Brain microvascular endothelial cell (primary cell): Measurements from ENCODE around the gene POLR1H.
A peak's percentile ranks its signal among the peaks of the same experiment; 100 is the strongest.
"Not testable (repeated sequence)": the region's sequence is repeated elsewhere in the genome, so short reads cannot be mapped to it uniquely, and the experiment has no call there.

ENCODE experiments used
- DNase-seq: peaks from one replicate; pipeline ENCODE4 v3.0.0-alpha.2; 2020
- H3K27ac ChIP-seq: fragments of 250-450 bp; sonication (Bioruptor Pico); 2 replicates; pipeline ENCODE4 v1.5.1; 2020; ENCODE audit warnings: mild to moderate bottlenecking, moderate library complexity
- H3K27me3 ChIP-seq: fragments of 250-450 bp; sonication (Bioruptor Pico); replicated peaks from 2 replicates; pipeline ENCODE4 v1.5.1; 2020; ENCODE audit warnings: mild to moderate bottlenecking
- H3K36me3 ChIP-seq: fragments of 250-450 bp; sonication (Bioruptor Pico); replicated peaks from 2 replicates; pipeline ENCODE4 v1.5.1; 2020; ENCODE audit warnings: mild to moderate bottlenecking
- H3K4me3 ChIP-seq: 2 replicates; pipeline ENCODE4 v1.5.1; 2011; ENCODE audit warnings: low read depth, mild to moderate bottlenecking, control low read depth, low read length, moderate library complexity
- CTCF ChIP-seq: IDR thresholded peaks from 2 replicates; pipeline ENCODE4 v1.5.1; 2011; ENCODE audit warnings: low read depth, mild to moderate bottlenecking, moderate library complexity, low read length, control low read depth, inconsistent platforms; ENCODE audit errors: missing control alignments
- in situ Hi-C: cut with HindIII; loops from 2 replicates; pipeline ENCODE4 v1.10.0; 2017; ENCODE audit warnings: low sequenced_read_pairs, low pct_ligation_motif_present

POLR1H gene

GRCh38 chr6:30025186-30025585, 35.9 kb upstream of the POLR1H start:
- no peak for DNase-seq
- in situ Hi-C loops: no loop called here
- Histone ChIP-seq H3K27ac (no peak overlapping the region), H3K36me3 (no peaks in the 10 kb centered on the region), H3K27me3 (no peaks in the 10 kb centered on the region), H3K4me3 (no peak overlapping the region)
- no peak for TF ChIP-seq CTCF

DNA sequence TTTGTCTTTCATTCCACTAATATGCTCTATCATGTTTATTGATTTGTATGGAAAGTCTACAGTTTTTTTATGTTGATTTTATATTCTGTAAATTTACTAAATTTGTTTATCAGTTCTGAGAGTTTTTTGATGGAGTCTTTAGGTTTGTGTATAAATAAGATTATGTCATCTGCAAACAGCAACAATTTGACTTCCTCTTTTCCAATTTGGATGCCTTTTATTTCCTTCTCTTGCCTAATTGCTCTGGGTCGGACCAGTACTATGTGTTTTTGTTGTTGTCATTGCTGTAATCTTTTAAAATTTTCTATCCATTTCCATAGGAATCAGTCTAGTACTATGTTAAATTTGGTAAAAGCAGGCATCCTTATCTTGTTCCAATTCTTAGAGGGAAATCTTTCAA, 31.5 kb upstream of the POLR1H start:
- Histone ChIP-seq H3K27ac (no peak overlapping the region), H3K27me3 (no peaks in the 10 kb centered on the region), H3K4me3 (no peak overlapping the region), H3K36me3 (no peaks in the 10 kb centered on the region)
- in situ Hi-C loops: no loop called here
- no peak for TF ChIP-seq CTCF
- no peak for DNase-seq

DNA sequence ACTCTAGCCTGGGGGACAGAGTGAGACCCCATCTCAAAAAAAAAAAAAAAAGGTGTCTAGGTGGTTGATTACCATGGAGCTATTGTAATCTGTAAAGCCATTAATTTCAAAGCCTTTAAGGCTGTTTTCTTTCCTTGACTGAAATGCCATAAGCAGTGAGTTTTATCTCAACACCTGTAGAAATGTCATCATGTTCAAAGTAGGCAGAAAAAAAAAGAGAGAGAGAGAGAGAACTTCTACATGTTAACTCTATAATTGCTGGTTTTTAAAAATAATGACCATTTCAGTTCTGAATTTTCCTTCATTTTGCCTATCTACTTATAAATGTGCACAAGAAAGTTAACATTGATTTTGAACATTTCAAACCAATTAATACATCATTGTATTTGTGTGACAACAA, 29.7 kb upstream of the POLR1H start:
- no peak for TF ChIP-seq CTCF
- Histone ChIP-seq H3K36me3 (no peaks in the 10 kb centered on the region), H3K27ac (no peak overlapping the region), H3K27me3 (no peaks in the 10 kb centered on the region), H3K4me3 (no peak overlapping the region)
- no peak for DNase-seq
- in situ Hi-C loops: no loop called here

- H3K4me3 ChIP-seq, H3K27me3 ChIP-seq, DNase-seq, in situ Hi-C loops, H3K27ac ChIP-seq, H3K36me3 ChIP-seq: not testable (repeated sequence)
Observed at GRCh38 chr6:30033440-30033839, 27.6 kb upstream of the POLR1H start.

DNA sequence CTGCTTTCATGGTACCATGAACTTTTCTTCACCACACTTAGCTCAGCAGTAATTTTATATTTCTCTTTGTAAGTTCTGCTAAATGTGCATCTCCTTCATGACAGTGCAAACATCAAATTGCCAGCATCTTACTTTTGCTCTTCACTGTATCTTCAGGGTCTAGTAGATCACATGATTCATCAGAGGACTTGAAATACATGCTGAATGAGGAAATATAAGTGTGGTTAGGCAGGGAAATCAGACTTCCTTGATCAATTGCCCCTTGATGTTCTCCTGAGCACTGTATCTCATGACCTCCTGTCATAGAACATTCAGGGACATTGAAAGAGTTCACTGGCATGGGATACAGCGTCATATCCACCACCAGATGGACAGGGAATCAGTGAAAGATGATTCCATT, 25.3 kb upstream of the POLR1H start:
- H3K36me3 ChIP-seq: no peaks in the 10 kb centered on the region
- H3K27ac ChIP-seq: no peak overlapping the region
- TF ChIP-seq CTCF: no peak
- no peak for DNase-seq
- no peak overlapping the region for H3K4me3 ChIP-seq
- in situ Hi-C loops: no loop called here
- H3K27me3 ChIP-seq: no peaks in the 10 kb centered on the region

DNA sequence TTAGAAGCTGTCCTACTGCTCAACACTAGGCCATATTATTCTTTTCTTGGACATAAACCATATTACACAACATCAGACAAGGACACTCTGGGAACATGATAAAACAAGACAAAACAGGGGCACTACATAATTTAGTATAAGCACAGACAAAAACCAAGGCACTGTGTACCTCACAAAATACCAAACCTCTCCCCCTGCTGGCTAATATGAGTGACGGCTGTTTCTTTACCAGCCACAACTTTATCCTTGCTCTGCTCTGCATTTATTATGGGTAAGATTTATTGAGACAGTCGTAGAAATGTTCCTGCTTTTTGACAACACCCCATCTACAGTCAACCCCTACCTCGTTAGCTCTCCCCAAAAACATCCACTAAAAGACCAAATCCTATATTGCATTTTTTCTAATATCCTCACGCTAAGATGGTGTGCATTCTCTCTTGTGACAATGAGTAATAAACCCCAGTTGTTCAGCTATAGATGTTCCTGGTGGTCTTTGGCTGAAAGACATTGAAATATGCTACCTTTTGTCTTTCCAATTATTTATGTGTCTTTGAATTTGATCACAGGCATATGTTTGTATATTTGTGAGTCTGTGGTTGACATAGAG, 23.8 kb upstream of the POLR1H start:
- peak; percentile 18 for DNase-seq
- peak; percentile 72 for TF ChIP-seq CTCF

More for the DNA sequence above, 23.8 kb upstream of the POLR1H start:
- H3K27ac ChIP-seq: no peak overlapping the region
- H3K27me3 ChIP-seq: no peaks in the 10 kb centered on the region
- no peaks in the 10 kb centered on the region for H3K36me3 ChIP-seq
- in situ Hi-C loops: no loop called here
- no peak overlapping the region for H3K4me3 ChIP-seq
